SK-N-MC (cell line): ENCODE results near the gene BBS12.

Source experiments
- EZH2 ChIP-seq: fragments of 200-600 bp; sonication (generic); IDR thresholded peaks from one replicate; pipeline ENCODE4 v1.6.1; 2017; ENCODE audit warnings: antibody characterized with exemption
- FOXP2 ChIP-seq: optimal IDR thresholded peaks from 2 replicates; pipeline ENCODE3; 2011; ENCODE audit warnings: mild to moderate bottlenecking, moderate library complexity; ENCODE audit not compliant: insufficient read depth; ENCODE audit errors: extremely low read length, control extremely low read depth
- POLR2AphosphoS5 ChIP-seq: IDR thresholded peaks from 2 replicates; pipeline ENCODE4 v1.6.1; 2012; ENCODE audit warnings: mild to moderate bottlenecking, low read depth, low read length, borderline replicate concordance

GRCh38 chr4:122762520-122762919 lies 30.0 kb downstream of the BBS12 start:
- no peak for TF ChIP-seq POLR2AphosphoS5
- TF ChIP-seq EZH2: no peak
- TF ChIP-seq FOXP2: no peak
